ENCODE measurements around the gene ORAI1.
"Not testable (repeated sequence)": the region's sequence is repeated elsewhere in the genome, so short reads cannot be mapped to it uniquely, and the experiment has no call there.

ORAI1 gene

DNA sequence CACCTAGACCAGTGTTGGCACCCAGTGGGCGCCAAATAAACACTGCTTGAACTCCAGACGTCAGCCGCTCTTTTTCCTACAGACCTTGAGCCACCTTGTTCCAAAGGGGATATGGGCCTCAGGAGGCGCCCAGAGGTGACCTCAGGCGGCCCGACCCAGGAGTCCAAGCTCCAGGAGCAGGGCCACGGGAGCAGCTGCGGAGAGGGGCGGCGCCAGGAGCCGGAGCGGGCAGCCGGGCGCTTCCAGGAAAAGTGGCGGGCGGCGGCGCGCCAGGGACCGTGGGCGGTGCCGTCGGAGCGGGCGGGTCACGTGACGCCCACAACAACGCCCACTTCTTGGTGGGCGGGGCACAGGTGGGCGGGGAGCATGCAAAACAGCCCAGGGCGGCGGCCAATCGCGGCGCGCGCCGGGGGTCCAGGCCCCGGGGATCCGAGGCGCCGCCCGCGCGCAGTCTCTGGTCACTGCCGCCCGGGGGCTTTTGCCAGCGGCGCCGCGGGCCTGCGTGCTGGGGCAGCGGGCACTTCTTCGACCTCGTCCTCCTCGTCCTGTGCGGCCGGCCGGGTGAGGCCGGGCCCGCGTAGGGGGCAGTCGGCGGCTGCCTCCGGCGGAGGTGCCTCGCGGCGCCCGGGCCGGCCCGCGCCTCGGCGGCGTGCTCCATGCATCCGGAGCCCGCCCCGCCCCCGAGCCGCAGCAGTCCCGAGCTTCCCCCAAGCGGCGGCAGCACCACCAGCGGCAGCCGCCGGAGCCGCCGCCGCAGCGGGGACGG is at the start of gene ORAI1:
TSS of gene ORAI1 (plus strand) at position 444 of the 766 bp plus-strand sequence.
- DNase-seq (ENCODE audit: low spot score), result peak; percentile 95

DNA sequence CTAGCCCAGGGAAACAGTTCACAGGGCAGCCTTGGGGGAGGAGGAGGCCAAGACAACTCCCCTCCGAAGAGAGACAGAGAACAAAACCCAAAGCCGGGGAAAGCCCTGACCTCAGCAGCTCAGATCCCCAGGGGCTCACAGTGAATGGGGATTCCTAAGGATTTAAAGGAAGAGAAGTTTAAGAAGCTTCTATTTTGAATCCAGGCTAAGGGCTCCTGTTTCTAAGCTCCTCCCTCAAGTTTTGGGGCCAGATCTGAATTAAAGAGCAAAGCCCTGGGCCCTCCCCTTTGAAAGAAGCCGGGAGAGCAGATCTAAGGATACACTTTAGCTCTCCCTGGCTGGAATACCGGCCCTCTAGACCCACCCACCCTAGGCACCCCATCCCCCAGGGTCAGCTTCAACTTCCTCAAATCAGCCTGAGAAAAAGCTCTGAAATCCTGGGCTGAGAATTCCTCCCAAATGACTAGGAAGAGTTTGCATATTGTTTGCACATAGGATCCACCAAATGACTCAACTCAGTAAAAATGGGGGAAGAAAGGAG is 49.4 kb upstream of the ORAI1 start:
- peak; percentile 88 for DNase-seq (ENCODE audit: low spot score)

DNA sequence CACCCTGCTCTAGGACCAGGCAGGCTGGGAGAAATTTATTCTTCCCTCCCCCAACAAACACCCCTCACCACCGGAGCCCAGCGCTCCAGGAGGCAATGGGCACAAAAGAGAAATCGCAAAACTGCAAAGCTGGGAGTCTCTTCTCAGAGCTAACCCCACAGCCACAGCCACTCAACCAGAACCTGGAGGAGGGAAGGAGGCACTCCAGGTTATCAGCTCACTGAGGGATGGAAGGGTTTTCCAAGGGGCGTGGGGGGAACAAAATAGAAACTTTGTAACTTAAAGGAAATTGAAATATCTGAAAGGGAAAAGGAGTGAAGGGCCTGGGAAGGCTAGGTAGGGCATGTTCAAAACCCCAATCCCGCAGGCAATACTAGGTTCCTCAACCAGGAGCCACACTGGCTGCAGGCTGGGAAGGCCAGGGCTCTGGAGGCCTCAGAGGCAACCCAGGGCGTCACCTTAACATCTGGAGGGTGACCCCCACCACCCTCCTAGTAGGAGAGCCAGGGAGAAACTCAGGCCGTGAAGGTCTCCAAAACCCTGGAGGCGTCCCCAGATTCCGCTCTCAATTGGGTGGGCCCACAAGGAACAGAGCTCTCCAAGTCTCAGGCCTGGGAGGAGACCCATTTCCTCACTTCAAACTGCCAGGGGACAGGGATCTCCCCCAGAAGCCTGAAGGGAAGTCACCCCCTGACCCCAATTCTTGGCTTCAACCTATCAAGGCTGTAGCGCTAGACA is 48.7 kb upstream of the ORAI1 start:
- no peak for DNase-seq (ENCODE audit: low spot score)

GRCh38 chr12:121578230-121579189 is 47.8 kb upstream of the ORAI1 start:
- DNase-seq (ENCODE audit: low spot score), result no peak

DNA sequence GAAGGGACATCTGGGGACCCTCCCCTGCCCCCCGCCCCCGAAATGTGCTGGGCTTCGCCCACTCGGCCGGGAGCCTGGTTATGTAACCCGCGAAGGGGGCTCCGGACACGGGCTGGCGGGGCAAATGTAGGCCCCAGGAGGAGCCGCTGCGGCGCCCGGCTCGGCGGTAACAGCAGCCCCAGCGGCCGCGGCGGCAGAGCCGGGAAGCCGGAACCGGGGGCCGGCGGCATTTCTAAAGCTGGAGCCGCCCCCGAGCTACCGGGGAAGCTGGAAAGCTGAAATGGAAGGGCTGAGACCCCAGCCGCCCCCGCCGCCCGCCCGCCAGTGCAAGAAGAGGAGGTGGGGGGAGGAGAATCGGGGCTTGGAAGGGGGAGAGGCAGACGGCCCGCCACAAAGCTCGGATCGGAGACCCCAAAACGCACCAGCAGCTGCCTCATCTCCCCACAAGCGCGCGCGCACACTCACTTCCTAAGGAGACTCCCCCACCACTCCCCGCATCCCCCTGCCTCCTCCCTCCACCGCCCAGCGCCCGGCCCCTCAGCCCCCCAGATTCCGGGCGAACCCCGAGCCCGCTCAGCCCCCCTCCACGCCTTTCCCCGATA is 47.0 kb upstream of the ORAI1 start:
- no peak for DNase-seq (ENCODE audit: low spot score)

- peak; percentile 60 for DNase-seq (ENCODE audit: low spot score)
Observed at GRCh38 chr12:121579981-121580868, 46.1 kb upstream of the ORAI1 start.

GRCh38 chr12:121580959-121581685 is 45.2 kb upstream of the ORAI1 start, which contains the start of gene KDM2B:
KDM2B (minus strand) TSS chr12:121581023; CDS start chr12:121580911, 112 bp downstream.
- peak; percentile 59 for DNase-seq (ENCODE audit: low spot score)

- peak; percentile 30 for DNase-seq (ENCODE audit: low spot score)
Observed at GRCh38 chr12:121581686-121582429, 44.5 kb upstream of the ORAI1 start.

DNA sequence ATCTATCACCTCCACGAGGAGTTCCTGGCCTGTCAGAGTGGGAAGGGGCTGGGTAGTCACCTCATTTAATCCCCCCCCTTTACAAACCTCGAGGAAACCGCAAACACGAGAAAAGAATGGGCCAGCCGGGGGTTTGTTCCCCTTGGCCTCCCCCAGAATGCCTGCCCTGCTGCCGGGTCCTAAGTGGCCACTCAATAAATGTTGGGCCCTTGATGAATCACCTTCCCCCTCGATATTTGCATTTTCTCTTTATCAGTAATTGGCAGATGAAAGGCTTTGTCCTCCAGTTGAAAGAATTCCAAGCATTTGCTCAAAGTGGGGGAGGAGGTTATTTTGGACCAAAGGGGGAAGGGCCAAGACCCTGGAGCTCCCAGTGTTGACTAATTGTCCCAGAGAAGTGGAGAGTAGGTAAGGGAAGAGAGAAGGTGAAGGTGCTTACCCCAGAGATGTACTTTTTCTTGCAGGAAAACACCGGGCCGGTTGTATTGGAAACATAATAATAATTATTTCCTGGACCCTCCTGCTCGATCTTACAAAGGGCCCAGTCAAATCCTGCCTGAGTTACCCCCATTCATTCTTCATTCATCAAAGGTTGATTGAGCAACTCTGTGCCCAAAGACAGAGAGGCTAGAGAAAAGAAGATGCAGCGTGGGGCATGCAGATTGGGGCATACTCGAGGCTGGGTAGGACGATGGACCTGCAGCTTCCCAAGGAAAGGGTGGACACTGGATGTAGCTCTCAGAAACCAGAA is 43.6 kb upstream of the ORAI1 start:
- peak; percentile 62 for DNase-seq (ENCODE audit: low spot score)

DNA sequence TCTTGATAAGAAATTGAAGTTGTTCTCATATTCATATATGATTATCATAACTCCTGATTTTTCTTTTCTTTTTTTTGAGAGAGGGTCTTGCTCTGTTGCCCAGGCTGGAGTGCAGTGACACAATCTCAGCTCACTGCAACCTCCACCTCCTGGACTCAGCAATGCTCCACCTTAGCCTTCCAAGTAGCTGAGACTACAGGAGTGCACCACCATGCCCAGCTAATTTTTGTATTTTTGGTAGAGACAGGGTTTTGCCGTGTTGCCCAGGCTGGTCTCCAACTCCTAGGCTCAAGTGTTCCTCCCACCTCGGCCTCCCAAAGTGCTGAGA is 43.0 kb upstream of the ORAI1 start:
- not testable (repeated sequence) for DNase-seq (ENCODE audit: low spot score)

DNA sequence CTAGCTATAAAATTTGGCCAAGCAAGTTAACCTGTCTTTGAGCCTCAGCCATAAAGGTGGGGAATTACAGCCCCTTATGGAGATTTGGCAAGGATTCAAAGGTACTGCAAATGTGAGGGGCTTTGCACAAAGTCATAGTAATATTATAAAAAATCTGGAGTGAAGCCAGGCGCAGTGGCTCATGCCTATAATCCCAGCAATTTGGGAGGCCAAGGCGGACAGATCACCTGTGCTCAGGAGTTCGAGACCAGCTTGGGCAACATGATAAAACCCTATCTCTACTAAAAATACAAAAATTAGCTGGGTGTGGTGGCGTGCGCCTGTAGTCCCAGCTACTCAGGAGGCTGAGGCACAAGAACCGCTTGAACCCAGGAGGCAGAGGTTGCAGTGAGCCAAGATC is 41.4 kb upstream of the ORAI1 start:
- not testable (repeated sequence) for DNase-seq (ENCODE audit: low spot score)

DNA sequence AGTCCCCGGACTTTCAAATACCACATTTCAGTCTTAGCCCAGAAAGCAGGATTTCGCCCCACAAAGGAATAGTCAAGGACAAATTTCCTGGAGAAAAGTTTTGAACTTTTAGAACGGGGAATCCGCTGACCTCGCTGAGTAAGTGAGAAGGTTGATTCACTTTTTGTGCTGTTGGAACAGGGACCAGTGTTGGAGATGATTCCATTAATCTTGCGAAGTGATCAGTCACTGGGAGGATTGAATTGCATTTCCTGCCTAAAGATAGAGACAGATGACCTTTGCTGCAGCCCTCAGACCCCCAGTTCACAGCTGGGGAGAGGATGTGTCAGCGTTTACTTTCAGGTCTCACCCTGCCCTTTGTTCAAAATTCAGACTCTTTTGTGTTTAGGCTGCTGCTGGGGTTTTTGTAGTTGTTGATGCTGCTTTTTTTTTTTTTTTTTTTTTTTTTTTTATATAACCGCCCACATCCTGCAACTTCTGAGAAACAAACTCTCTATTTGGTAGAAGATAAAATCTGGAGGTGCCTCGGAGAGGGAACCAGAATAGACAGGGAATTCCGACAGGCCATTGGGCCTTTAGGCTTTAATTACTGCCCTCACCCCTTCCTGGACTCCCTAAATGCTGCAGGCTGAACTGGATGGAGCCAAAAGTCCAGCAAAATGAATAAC is 35.7 kb upstream of the ORAI1 start:
- DNase-seq (ENCODE audit: low spot score), result peak; percentile 43

DNA sequence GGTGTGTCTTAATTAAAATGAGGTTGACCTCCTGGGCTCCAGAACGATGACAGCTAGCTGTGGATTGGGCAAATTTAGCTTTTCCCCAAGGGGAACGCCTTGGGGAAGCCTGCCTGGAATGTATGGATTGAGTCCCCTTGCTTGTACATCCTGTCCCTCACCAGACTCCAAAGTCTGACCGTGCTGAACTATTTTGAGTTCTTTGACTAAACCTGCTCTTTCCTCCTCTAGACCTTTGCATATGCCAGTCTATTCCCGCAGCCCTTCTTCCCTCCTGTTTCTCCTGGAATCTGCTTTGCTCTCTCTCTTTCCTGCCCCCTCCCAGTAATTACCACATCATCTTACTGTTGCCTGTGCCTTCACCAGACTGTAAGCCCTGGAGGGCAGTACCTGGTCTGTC is 34.0 kb upstream of the ORAI1 start:
- DNase-seq (ENCODE audit: low spot score), result no peak

GRCh38 chr12:121595520-121595919 is 30.8 kb upstream of the ORAI1 start:
- no peak for DNase-seq (ENCODE audit: low spot score)

- no peak for DNase-seq (ENCODE audit: low spot score)
Observed at GRCh38 chr12:121596526-121596925, 29.8 kb upstream of the ORAI1 start.

- DNase-seq (ENCODE audit: low spot score), result no peak
Observed at GRCh38 chr12:121600702-121601336, 25.5 kb upstream of the ORAI1 start.

DNA sequence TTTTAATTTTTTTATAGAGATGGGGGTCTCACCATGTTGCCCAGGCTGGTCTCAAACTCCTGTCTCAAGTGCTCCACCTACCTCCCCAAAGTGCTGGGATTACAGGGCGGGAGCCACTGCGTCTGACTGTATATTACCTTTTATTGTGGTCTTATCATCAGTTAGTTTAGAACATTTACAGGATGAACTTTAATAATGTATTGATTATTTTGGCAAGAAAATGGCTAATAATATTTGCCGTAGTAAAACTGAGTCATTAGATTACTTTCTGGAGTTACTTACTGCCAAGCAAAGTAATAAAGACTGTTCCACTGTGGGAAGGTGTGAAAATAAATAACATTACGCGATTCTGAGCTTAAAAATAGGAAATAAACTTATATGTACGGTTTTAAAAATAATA is 23.6 kb upstream of the ORAI1 start:
- no peak for DNase-seq (ENCODE audit: low spot score)
